Duodenal mucosa (tissue), 2 donors: ENCODE results near the gene GRB10.

ENCODE experiments used
- H3K27ac ChIP-seq: one replicate; pipeline ENCODE4 v1.7.0; 2013; ENCODE audit warnings: low read depth, low read length
- H3K27me3 ChIP-seq, 2 donors: one replicate each; pipeline ENCODE4 v1.7.0; 2013; ENCODE audit warnings: low read length in 2 of 2, control low read depth in 1 of 2; ENCODE audit not compliant: insufficient read depth in 2 of 2, control insufficient read depth in 1 of 2
- H3K36me3 ChIP-seq, 2 donors: one replicate each; pipeline ENCODE4 v1.7.0; 2013; ENCODE audit warnings: low read length in 2 of 2, control low read depth in 1 of 2; ENCODE audit not compliant: insufficient read depth in 2 of 2, control insufficient read depth in 1 of 2
- H3K4me1 ChIP-seq, 2 donors: one replicate each; pipeline ENCODE4 v1.7.0; 2013; ENCODE audit warnings: low read length in 2 of 2, control low read depth in 1 of 2; ENCODE audit not compliant: insufficient read depth in 2 of 2, control insufficient read depth in 1 of 2
- H3K4me3 ChIP-seq, 2 donors: one replicate each; pipeline ENCODE4 v1.7.0; 2013; ENCODE audit warnings: low read length in 2 of 2, low read depth in 1 of 2
- H3K9ac ChIP-seq, 2 donors: one replicate each; pipeline ENCODE4 v1.7.0; 2013; ENCODE audit warnings: low read length in 2 of 2, low read depth in 1 of 2
- H3K9me3 ChIP-seq, 2 donors: one replicate each; pipeline ENCODE4 v1.7.0; 2013; ENCODE audit warnings: low read length in 2 of 2, control low read depth in 1 of 2; ENCODE audit not compliant: control insufficient read depth in 1 of 2

GRB10 gene

GRCh38 chr7:50632561-50633413 is 149.9 kb downstream of the GRB10 start:
- Histone ChIP-seq H3K4me1 (peaks cover 11 to 14% of the 10 kb centered on the region in 2 donors), H3K9me3 (no peaks in the 10 kb centered on the region), H3K36me3 (no peaks in the 10 kb centered on the region), H3K9ac (no peak overlapping the region), H3K27ac (no peak overlapping the region), H3K4me3 (no peak overlapping the region), H3K27me3 (no peaks in the 10 kb centered on the region)

GRCh38 chr7:50631639-50632038 is 151.1 kb downstream of the GRB10 start:
- H3K27me3 ChIP-seq, result no peaks in the 10 kb centered on the region
- peaks cover 2% of the 10 kb centered on the region in 2 donors for H3K36me3 ChIP-seq
- H3K9ac ChIP-seq, result no peak overlapping the region
- H3K27ac ChIP-seq, result no peak overlapping the region
- H3K4me3 ChIP-seq, result no peak overlapping the region
- H3K9me3 ChIP-seq, result no peaks in the 10 kb centered on the region
- peaks cover 11 to 14% of the 10 kb centered on the region in 2 donors for H3K4me1 ChIP-seq

GRCh38 chr7:50631100-50631499 is 151.6 kb downstream of the GRB10 start:
- Histone ChIP-seq H3K4me1 (peaks cover 11 to 14% of the 10 kb centered on the region in 2 donors), H3K9me3 (no peaks in the 10 kb centered on the region), H3K27me3 (no peaks in the 10 kb centered on the region), H3K36me3 (peaks cover 7% of the 10 kb centered on the region in 2 donors), H3K9ac (no peak overlapping the region), H3K4me3 (no peak overlapping the region), H3K27ac (no peak overlapping the region)

- peaks cover 11 to 12% of the 10 kb centered on the region in 2 donors for H3K36me3 ChIP-seq
- H3K4me1 ChIP-seq, result peaks cover 11 to 14% of the 10 kb centered on the region in 2 donors
- no peak overlapping the region for H3K9ac ChIP-seq
- no peak overlapping the region for H3K27ac ChIP-seq
- no peaks in the 10 kb centered on the region for H3K27me3 ChIP-seq
- H3K4me3 ChIP-seq, result no peak overlapping the region
- H3K9me3 ChIP-seq, result no peaks in the 10 kb centered on the region
Observed at GRCh38 chr7:50629238-50629901, 153.3 kb downstream of the GRB10 start.

- H3K27ac ChIP-seq, result no peak overlapping the region
- H3K4me3 ChIP-seq, result no peak overlapping the region
- H3K4me1 ChIP-seq, result peaks cover 11 to 19% of the 10 kb centered on the region in 2 donors
- H3K36me3 ChIP-seq, result peaks cover 11 to 12% of the 10 kb centered on the region in 2 donors
- no peaks in the 10 kb centered on the region for H3K9me3 ChIP-seq
- H3K27me3 ChIP-seq, result no peaks in the 10 kb centered on the region
- H3K9ac ChIP-seq, result no peak overlapping the region
Observed at GRCh38 chr7:50628434-50629084, 154.1 kb downstream of the GRB10 start.

- Histone ChIP-seq H3K9ac (no peak overlapping the region), H3K4me3 (no peak overlapping the region)
Observed at GRCh38 chr7:50627824-50628361, 154.8 kb downstream of the GRB10 start.

GRCh38 chr7:50626286-50626685 is 156.4 kb downstream of the GRB10 start:
- Histone ChIP-seq H3K27me3 (no peaks in the 10 kb centered on the region), H3K9ac (no peak overlapping the region)

More at GRCh38 chr7:50627824-50628361, 154.8 kb downstream of the GRB10 start:
- no peaks in the 10 kb centered on the region for H3K27me3 ChIP-seq
- H3K4me1 ChIP-seq, result peaks cover 8 to 19% of the 10 kb centered on the region in 2 donors
- H3K27ac ChIP-seq, result no peak overlapping the region
- H3K9me3 ChIP-seq, result no peaks in the 10 kb centered on the region
- peaks cover 11 to 12% of the 10 kb centered on the region in 2 donors for H3K36me3 ChIP-seq

GRCh38 chr7:50625360-50625759 is 157.3 kb downstream of the GRB10 start:
- Histone ChIP-seq H3K9me3 (no peaks in the 10 kb centered on the region), H3K27me3 (no peaks in the 10 kb centered on the region), H3K27ac (no peak overlapping the region), H3K9ac (no peak overlapping the region), H3K4me3 (no peak overlapping the region), H3K36me3 (peaks cover 11 to 12% of the 10 kb centered on the region in 2 donors), H3K4me1 (peaks cover 0 to 5% of the 10 kb centered on the region in 2 donors)

More at GRCh38 chr7:50626286-50626685, 156.4 kb downstream of the GRB10 start:
- Histone ChIP-seq H3K36me3 (peaks cover 11 to 12% of the 10 kb centered on the region in 2 donors), H3K4me1 (peaks cover 0 to 5% of the 10 kb centered on the region in 2 donors), H3K27ac (no peak overlapping the region), H3K4me3 (no peak overlapping the region), H3K9me3 (no peaks in the 10 kb centered on the region)

GRCh38 chr7:50622821-50623220 is 159.9 kb downstream of the GRB10 start:
- H3K27ac ChIP-seq, result no peak overlapping the region

More at GRCh38 chr7:50622821-50623220, 159.9 kb downstream of the GRB10 start:
- Histone ChIP-seq H3K4me1 (peaks cover 0 to 5% of the 10 kb centered on the region in 2 donors), H3K27me3 (no peaks in the 10 kb centered on the region), H3K9ac (no peak overlapping the region), H3K9me3 (no peaks in the 10 kb centered on the region), H3K4me3 (no peak overlapping the region), H3K36me3 (peaks cover 11 to 16% of the 10 kb centered on the region in 2 donors)
